ENCODE data around the gene HTT-AS. TPM values are rescaled to one million over a fixed set of nuclear protein-coding genes. Genes with fewer than 3 reads are reported as not detected.

The HTT-AS gene
- polyA plus RNA-seq, 1 donor from 2014 or later, result not detected

DNA sequence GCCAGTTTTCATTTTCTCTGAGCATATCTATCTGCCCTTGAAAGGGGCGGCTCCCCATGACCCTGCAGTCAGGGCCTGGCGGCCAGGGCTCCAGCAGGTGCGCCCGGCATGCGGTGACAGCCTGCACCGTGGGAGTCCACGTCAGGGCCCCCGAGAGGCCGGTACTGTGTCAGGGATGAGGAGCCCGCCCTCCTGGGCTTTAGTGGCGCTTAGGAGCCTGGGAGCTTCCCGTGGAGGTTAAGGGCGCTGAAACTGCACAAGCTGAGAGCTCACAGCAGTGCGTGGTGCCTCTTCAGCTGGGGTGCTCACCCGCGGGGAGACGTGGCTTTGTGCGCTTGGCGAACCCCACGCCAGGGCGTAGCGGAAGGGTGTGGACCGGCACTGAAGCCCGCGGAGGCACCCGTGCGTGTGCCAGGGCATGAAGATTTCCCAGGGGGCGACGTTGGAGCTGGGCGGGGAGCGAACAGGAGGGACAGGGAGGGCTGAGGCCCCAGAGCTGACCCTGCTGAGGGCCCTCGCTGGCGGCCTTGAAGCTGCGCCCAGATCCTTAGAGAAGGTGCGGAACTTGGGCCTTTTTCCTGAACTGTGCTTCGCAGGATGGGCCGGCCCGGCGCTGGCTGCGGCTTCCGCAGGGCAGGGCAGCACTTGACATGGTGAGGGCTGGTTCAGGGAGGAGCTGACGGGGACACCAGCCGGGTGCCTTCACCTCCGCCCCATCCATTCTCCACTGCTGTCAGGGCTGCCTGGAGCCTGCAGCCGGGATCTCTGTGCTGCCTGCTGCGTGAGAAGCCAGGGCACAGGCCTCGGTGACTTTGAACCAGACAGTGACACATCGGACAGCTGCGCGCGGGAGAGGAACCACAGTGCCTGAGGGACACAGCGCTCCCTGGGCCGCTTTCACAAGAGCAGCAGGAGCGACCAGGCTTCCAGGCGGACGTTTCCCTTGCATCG lies 32.9 kb downstream of the HTT-AS start:
- H3K27me3 ChIP-seq (ENCODE audit: insufficient read depth, low read depth, low read length), result no peaks in the 10 kb centered on the region
- H3K4me3 ChIP-seq (ENCODE audit: low read length), result no peak overlapping the region
- no peak overlapping the region for H3K4me2 ChIP-seq (ENCODE audit: low read length)
- H2AFZ ChIP-seq (ENCODE audit: low read depth, low read length), result no peak overlapping the region
- no peaks in the 10 kb centered on the region for H3K36me3 ChIP-seq (ENCODE audit: insufficient read depth, low read length)
- H3K27ac ChIP-seq (ENCODE audit: low read length), result no peak overlapping the region
- no peaks in the 10 kb centered on the region for H4K20me1 ChIP-seq (ENCODE audit: insufficient read depth)
- no peak for TF ChIP-seq RAD21 (conservative IDR thresholded peaks at IDR 0.05)
- no peak for TF ChIP-seq MXI1 (conservative IDR thresholded peaks at IDR 0.05; ENCODE audit: poor library complexity, severe bottlenecking)
- TF ChIP-seq POLR2AphosphoS5 (IDR thresholded peaks at IDR 0.05), result no peak
- TF ChIP-seq, protein P1, sequence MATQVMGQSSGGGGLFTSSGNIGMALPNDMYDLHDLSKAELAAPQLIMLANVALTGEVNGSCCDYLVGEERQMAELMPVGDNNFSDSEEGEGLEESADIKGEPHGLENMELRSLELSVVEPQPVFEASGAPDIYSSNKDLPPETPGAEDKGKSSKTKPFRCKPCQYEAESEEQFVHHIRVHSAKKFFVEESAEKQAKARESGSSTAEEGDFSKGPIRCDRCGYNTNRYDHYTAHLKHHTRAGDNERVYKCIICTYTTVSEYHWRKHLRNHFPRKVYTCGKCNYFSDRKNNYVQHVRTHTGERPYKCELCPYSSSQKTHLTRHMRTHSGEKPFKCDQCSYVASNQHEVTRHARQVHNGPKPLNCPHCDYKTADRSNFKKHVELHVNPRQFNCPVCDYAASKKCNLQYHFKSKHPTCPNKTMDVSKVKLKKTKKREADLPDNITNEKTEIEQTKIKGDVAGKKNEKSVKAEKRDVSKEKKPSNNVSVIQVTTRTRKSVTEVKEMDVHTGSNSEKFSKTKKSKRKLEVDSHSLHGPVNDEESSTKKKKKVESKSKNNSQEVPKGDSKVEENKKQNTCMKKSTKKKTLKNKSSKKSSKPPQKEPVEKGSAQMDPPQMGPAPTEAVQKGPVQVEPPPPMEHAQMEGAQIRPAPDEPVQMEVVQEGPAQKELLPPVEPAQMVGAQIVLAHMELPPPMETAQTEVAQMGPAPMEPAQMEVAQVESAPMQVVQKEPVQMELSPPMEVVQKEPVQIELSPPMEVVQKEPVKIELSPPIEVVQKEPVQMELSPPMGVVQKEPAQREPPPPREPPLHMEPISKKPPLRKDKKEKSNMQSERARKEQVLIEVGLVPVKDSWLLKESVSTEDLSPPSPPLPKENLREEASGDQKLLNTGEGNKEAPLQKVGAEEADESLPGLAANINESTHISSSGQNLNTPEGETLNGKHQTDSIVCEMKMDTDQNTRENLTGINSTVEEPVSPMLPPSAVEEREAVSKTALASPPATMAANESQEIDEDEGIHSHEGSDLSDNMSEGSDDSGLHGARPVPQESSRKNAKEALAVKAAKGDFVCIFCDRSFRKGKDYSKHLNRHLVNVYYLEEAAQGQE (IDR thresholded peaks at IDR 0.05; ENCODE audit: borderline replicate concordance), result no peak
- TF ChIP-seq SMC3 (conservative IDR thresholded peaks at IDR 0.05; ENCODE audit: poor library complexity), result no peak
- no peak for TF ChIP-seq EP300 (conservative IDR thresholded peaks at IDR 0.05; ENCODE audit: poor library complexity, severe bottlenecking)
- no peak for TF ChIP-seq TAF1 (IDR thresholded peaks at IDR 0.05; ENCODE audit: low read depth)
- TF ChIP-seq EZH2 (IDR thresholded peaks at IDR 0.05; ENCODE audit: borderline replicate concordance, insufficient read depth, low read length, poor library complexity, severe bottlenecking), result no peak
- TF ChIP-seq, protein P2, sequence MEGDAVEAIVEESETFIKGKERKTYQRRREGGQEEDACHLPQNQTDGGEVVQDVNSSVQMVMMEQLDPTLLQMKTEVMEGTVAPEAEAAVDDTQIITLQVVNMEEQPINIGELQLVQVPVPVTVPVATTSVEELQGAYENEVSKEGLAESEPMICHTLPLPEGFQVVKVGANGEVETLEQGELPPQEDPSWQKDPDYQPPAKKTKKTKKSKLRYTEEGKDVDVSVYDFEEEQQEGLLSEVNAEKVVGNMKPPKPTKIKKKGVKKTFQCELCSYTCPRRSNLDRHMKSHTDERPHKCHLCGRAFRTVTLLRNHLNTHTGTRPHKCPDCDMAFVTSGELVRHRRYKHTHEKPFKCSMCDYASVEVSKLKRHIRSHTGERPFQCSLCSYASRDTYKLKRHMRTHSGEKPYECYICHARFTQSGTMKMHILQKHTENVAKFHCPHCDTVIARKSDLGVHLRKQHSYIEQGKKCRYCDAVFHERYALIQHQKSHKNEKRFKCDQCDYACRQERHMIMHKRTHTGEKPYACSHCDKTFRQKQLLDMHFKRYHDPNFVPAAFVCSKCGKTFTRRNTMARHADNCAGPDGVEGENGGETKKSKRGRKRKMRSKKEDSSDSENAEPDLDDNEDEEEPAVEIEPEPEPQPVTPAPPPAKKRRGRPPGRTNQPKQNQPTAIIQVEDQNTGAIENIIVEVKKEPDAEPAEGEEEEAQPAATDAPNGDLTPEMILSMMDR (IDR thresholded peaks at IDR 0.05; ENCODE audit: poor library complexity, severe bottlenecking), result no peak
- no peaks in the 10 kb centered on the region for H3K79me2 ChIP-seq (replicated peaks; ENCODE audit: insufficient read depth, low read length)
- H3F3A ChIP-seq (ENCODE audit: insufficient read depth, low read length, poor library complexity, severe bottlenecking), result no peaks in the 10 kb centered on the region
- no peaks in the 10 kb centered on the region for H3K9me3 ChIP-seq (ENCODE audit: low read length)
- no peak overlapping the region for H3K9ac ChIP-seq (ENCODE audit: low read length)
- H3K9me2 ChIP-seq (ENCODE audit: insufficient read depth, low read length), result no peaks in the 10 kb centered on the region

DNA sequence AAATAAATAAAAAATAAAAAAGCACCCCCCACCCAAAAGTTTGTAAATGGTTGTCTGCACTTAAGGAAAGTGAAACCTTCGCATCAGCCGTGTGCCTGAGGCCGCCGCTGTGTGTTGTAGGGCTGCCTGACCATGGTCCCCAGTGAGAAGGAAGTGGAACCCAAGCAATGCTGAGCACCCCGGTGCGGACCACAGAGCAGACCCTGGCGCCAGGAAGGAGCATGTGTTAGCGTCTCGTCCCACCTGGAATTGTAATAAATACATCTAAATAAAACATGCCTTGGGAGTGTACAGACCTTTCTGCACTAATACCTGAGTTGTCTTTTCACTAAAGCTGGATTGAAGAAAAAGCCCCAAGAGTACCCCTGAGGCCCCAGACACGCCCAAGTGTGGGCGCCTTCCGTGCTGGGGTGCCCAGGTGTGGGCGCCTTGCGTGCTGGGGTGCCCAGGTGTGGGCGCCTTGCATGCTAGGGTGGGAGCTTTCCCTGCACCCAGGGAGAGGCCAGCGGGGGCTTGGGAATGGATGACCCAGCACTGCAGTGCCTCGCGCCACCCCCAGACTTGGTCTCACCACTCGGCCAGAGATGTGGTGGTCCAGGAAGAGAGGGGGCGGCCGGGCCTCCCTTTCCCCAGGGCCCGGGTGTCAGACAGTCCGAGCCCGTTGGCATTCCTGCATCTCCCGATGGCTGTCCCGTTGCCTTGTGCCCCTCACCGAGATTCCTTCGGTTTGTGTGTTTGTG lies 33.7 kb downstream of the HTT-AS start:
- H2AFZ ChIP-seq (ENCODE audit: low read depth, low read length), result no peak overlapping the region
- no peaks in the 10 kb centered on the region for H3K9me3 ChIP-seq (ENCODE audit: low read length)
- H3K79me2 ChIP-seq (replicated peaks; ENCODE audit: insufficient read depth, low read length), result no peaks in the 10 kb centered on the region
- no peak overlapping the region for H3K4me3 ChIP-seq (ENCODE audit: low read length)
- no peaks in the 10 kb centered on the region for H3F3A ChIP-seq (ENCODE audit: insufficient read depth, low read length, poor library complexity, severe bottlenecking)
- no peak overlapping the region for H3K4me2 ChIP-seq (ENCODE audit: low read length)
- no peaks in the 10 kb centered on the region for H3K36me3 ChIP-seq (ENCODE audit: insufficient read depth, low read length)
- H3K27ac ChIP-seq (ENCODE audit: low read length), result no peak overlapping the region
- TF ChIP-seq RAD21 (conservative IDR thresholded peaks at IDR 0.05), result no peak
- TF ChIP-seq, protein P1 (IDR thresholded peaks at IDR 0.05; ENCODE audit: borderline replicate concordance), result no peak
- no peak for TF ChIP-seq SMC3 (conservative IDR thresholded peaks at IDR 0.05; ENCODE audit: poor library complexity)
- TF ChIP-seq, protein P2 (IDR thresholded peaks at IDR 0.05; ENCODE audit: poor library complexity, severe bottlenecking), result no peak
- TF ChIP-seq MXI1 (conservative IDR thresholded peaks at IDR 0.05; ENCODE audit: poor library complexity, severe bottlenecking), result no peak
- H4K20me1 ChIP-seq (ENCODE audit: insufficient read depth), result no peaks in the 10 kb centered on the region
- no peak overlapping the region for H3K9ac ChIP-seq (ENCODE audit: low read length)
- no peaks in the 10 kb centered on the region for H3K27me3 ChIP-seq (ENCODE audit: insufficient read depth, low read depth, low read length)
- H3K9me2 ChIP-seq (ENCODE audit: insufficient read depth, low read length), result no peaks in the 10 kb centered on the region

All from neural cell (in vitro differentiated cells).